Small intestine (tissue), 16 donors: ENCODE data around the gene AICDA. TPM values are rescaled to one million over a fixed set of nuclear protein-coding genes. Genes with fewer than 3 reads are reported as not detected.

ENCODE experiments used
- DNase-seq, 2 donors: peaks; one replicate each; pipeline versions ENCODE4 v3.0.0 to v3.0.0-alpha.2; 2013
- FAIRE-seq: peaks from 2 replicates; lab custom pipeline; 2012; peaks lifted over from hg19 to GRCh38; lab: Jason Lieb, UNC
- H3K27ac ChIP-seq, 3 donors: one replicate each; pipeline ENCODE4 v1.5.1; 2013; ENCODE audit warnings: low read length in 2 of 3, mild to moderate bottlenecking in 2 of 3, control low read depth in 1 of 3, inconsistent platforms in 1 of 3, low read depth in 1 of 3, moderate library complexity in 1 of 3
- H3K27me3 ChIP-seq, 3 donors: one replicate each; pipeline ENCODE4 v1.6.1; 2013; ENCODE audit warnings: low read length in 3 of 3, inconsistent platforms in 1 of 3; ENCODE audit not compliant: control insufficient read depth in 3 of 3, insufficient read depth in 3 of 3
- H3K36me3 ChIP-seq, 3 donors: one replicate each; pipeline ENCODE4 v1.6.1; 2013; ENCODE audit warnings: low read length in 3 of 3, inconsistent platforms in 1 of 3, low read depth in 1 of 3, mild to moderate bottlenecking in 1 of 3, moderate library complexity in 1 of 3; ENCODE audit not compliant: control insufficient read depth in 3 of 3, insufficient read depth in 2 of 3
- H3K4me1 ChIP-seq, 3 donors: one replicate each; pipeline ENCODE4 v1.6.1; 2013; ENCODE audit warnings: low read length in 2 of 3, inconsistent platforms in 1 of 3, low read depth in 1 of 3, mild to moderate bottlenecking in 1 of 3, moderate library complexity in 1 of 3; ENCODE audit not compliant: control insufficient read depth in 3 of 3, insufficient read depth in 2 of 3
- H3K4me3 ChIP-seq, 3 donors: one replicate each; pipeline ENCODE4 v1.5.1; 2013; ENCODE audit warnings: low read length in 3 of 3, control low read depth in 1 of 3, inconsistent platforms in 1 of 3, low read depth in 1 of 3, mild to moderate bottlenecking in 1 of 3, moderate library complexity in 1 of 3
- H3K9me3 ChIP-seq, 2 donors: one replicate each; pipeline ENCODE4 v1.6.1; 2013; ENCODE audit warnings: low read depth in 1 of 2, low read length in 1 of 2; ENCODE audit not compliant: control insufficient read depth in 2 of 2, insufficient read depth in 1 of 2
- WGBS, 3 donors: extraction: QIAGEN DNeasy Blood & Tissue Kit; methylation state at CpG; one replicate each; pipeline ENCODE4 v1.1.7; 2013; 5-methylcytosine and 5-hydroxymethylcytosine counted together
- long read RNA-seq, 10 donors: transcript quantifications; one replicate each; lab custom pipeline, GENCODE V29; 2026
- polyA plus RNA-seq, 4 donors: library from polyadenylated mRNA; stranded (reverse) in 3 of 4; unstranded in 1 of 4; fragments of 200-250 nt in 3 of 4; fragments of 120-200 nt in 1 of 4; gene quantifications; one replicate each; pipeline versions ENCODE4 v1.2.1 to v1.2.3, GENCODE V29; 2013
- donor health status: healthy with polysubstance abuse.
- donor health status: control.
- donor health status: control.
- donor health status: Bipolar disorder and iron deficiency.
- donor health status: healthy.

Gene AICDA
- polyA plus RNA-seq, result 1 to 10 TPM in 2 of 4 donors, under 1 TPM in 2; 0.31 to 4.0 (median 0.85) TPM
- long read RNA-seq, donor 1, result 0 reads
- long read RNA-seq, donor 2, result 0 reads
- long read RNA-seq, donor 3, result 0 reads
- long read RNA-seq, donor 4, result 0 reads
- long read RNA-seq, donor 5, result 0 reads
- long read RNA-seq, donor 6, result 0 reads
- long read RNA-seq, donor 7, result 0 reads
- long read RNA-seq, donor 8, result 0 reads
- long read RNA-seq, donor 9, result 0 reads
- long read RNA-seq, donor 10, result 0 reads

- 57 to 74% (median 70%) methylated on average over 2 of the region's 2 CpGs for WGBS, 3 donors
Observed at GRCh38 chr12:8612629-8613028, at the start of gene AICDA. Gene AICDA, minus strand, starts transcription at chr12:8612859. Its CDS starts 92 bp downstream, at chr12:8612767.

GRCh38 chr12:8661751-8662150 is 49.1 kb upstream of the AICDA start:
- Histone ChIP-seq H3K4me1 (no peaks in the 10 kb centered on the region), H3K27ac (no peak overlapping the region), H3K27me3 (peaks cover 0 to 4% (median 0%) of the 10 kb centered on the region in 3 donors), H3K9me3 (peaks cover 0 to 4% of the 10 kb centered on the region in 2 donors), H3K36me3 (no peaks in the 10 kb centered on the region), H3K4me3 (no peak overlapping the region)
- FAIRE-seq (no peak), DNase-seq (no peak)
- 71 to 83% (median 77%) methylated on average over 3 of the region's 3 CpGs for WGBS, 3 donors

More at GRCh38 chr12:8612629-8613028, at the start of gene AICDA:
- Histone ChIP-seq H3K4me1 (peaks cover 0 to 3% (median 3%) of the 10 kb centered on the region in 3 donors), H3K36me3 (no peaks in the 10 kb centered on the region), H3K27me3 (no peaks in the 10 kb centered on the region), H3K9me3 (no peaks in the 10 kb centered on the region), H3K27ac (no peak within 1 kb of the TSS), H3K4me3 (no peak within 1 kb of the TSS)
- no peak for FAIRE-seq
- no peak for DNase-seq

DNA sequence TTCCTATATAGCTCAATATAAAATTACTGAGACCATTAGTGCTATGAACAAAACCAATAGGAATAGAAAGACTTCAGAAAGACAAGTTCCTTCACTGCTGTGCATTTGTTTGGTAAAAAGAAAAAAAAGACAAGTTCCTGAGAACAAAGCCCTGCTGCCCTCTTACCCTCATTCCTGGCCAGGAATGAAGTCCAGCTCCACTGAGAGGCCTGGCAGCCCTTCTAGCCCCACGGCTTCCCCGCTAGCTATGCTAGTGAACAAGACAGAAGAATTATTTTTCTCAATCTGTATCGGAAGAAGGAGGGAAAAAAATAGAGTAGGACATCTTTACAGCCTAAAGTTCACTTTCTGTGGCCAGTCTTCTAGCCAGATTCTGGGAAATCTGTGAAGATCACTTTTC is 48.4 kb upstream of the AICDA start:
- 81 to 89% (median 83%) methylated on average over 3 of the region's 3 CpGs for WGBS, 3 donors

GRCh38 chr12:8658346-8658745 is 45.7 kb upstream of the AICDA start:
- WGBS, 3 donors, result 44 to 59% (median 51%) methylated on average over 1 of the region's 1 CpG
- H3K4me3 ChIP-seq, result no peak overlapping the region
- no peak for FAIRE-seq

More for the DNA sequence above, 48.4 kb upstream of the AICDA start:
- no peaks in the 10 kb centered on the region for H3K36me3 ChIP-seq
- FAIRE-seq, result no peak
- H3K27me3 ChIP-seq, result peaks cover 0 to 4% (median 0%) of the 10 kb centered on the region in 3 donors
- no peak overlapping the region for H3K4me3 ChIP-seq
- H3K9me3 ChIP-seq, result peaks cover 0 to 4% of the 10 kb centered on the region in 2 donors
- no peaks in the 10 kb centered on the region for H3K4me1 ChIP-seq
- H3K27ac ChIP-seq, result no peak overlapping the region
- DNase-seq, result no peak

GRCh38 chr12:8655421-8655820 is 42.8 kb upstream of the AICDA start:
- Histone ChIP-seq H3K9me3 (peaks cover 0 to 4% of the 10 kb centered on the region in 2 donors), H3K27ac (no peak overlapping the region), H3K4me1 (no peaks in the 10 kb centered on the region), H3K27me3 (no peaks in the 10 kb centered on the region), H3K4me3 (no peak overlapping the region), H3K36me3 (no peaks in the 10 kb centered on the region)
- no peak for DNase-seq
- WGBS, 3 donors, result 81 to 89% (median 81%) methylated on average over 6 of the region's 6 CpGs
- no peak for FAIRE-seq

More at GRCh38 chr12:8658346-8658745, 45.7 kb upstream of the AICDA start:
- no peak for DNase-seq
- Histone ChIP-seq H3K36me3 (no peaks in the 10 kb centered on the region), H3K4me1 (no peaks in the 10 kb centered on the region), H3K27me3 (no peaks in the 10 kb centered on the region), H3K9me3 (peaks cover 0 to 4% of the 10 kb centered on the region in 2 donors), H3K27ac (no peak overlapping the region)

DNA sequence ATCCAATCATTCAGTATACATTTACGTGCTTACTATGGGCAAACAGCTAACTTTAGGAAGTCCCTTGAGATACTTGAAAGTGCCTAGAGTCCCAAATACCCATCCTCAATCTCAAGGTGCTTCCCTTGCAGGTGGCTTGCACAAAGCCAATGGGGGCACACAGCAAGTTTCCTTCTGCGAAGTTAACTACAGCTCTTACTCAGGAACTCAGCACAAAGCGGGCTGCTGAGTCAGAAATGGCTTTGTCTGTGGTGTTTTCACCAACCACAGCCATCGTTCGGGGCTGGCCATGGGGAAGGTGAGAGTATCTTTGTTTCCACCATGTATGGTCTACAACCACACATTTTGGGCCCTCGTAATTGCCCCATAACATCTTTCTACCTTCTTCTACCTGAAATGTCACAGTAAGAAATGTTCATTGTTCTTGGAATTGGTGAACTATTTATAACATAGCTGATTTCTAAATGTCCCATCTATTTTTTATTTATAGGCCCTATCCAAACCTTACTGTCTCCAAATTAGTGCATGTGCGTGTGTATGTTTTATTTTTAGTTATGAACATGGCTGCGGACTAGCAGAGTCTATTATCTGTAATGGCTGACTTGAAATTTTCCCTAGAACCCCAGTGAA is 36.0 kb upstream of the AICDA start:
- no peak overlapping the region for H3K4me3 ChIP-seq
- no peaks in the 10 kb centered on the region for H3K4me1 ChIP-seq
- H3K27me3 ChIP-seq, result no peaks in the 10 kb centered on the region
- no peak overlapping the region for H3K27ac ChIP-seq
- peak in 1 of 2 donors; percentile 9 for DNase-seq
- no peak for FAIRE-seq
- WGBS, 3 donors, result 72 to 86% (median 75%) methylated on average over 8 of the region's 8 CpGs
- no peaks in the 10 kb centered on the region for H3K36me3 ChIP-seq
- no peaks in the 10 kb centered on the region for H3K9me3 ChIP-seq

DNA sequence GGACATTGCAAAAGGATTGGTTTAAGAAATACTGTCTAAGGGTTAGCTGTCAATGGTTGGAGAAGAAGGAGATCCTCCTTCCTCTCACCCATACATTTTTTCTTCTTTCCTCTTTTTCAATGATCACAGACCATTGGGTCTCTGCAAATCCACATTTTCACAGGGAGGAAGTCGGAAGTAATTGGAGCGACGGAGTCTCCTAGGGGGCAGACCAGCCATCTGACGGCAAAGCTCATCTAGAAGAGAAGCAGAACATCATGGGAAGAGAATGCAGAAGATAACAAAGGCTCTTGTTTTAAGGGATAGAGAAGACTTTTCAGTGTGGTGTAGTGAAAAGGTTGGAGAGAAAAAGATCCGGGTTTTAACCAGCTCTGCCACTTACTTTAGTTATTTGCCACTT is 35.3 kb upstream of the AICDA start:
- Histone ChIP-seq H3K9me3 (no peaks in the 10 kb centered on the region), H3K4me1 (no peaks in the 10 kb centered on the region), H3K27ac (no peak overlapping the region), H3K4me3 (no peak overlapping the region), H3K27me3 (no peaks in the 10 kb centered on the region), H3K36me3 (no peaks in the 10 kb centered on the region)
- FAIRE-seq (no peak), DNase-seq (no peak)
- 89 to 97% (median 92%) methylated on average over 5 of the region's 5 CpGs for WGBS, 3 donors

DNA sequence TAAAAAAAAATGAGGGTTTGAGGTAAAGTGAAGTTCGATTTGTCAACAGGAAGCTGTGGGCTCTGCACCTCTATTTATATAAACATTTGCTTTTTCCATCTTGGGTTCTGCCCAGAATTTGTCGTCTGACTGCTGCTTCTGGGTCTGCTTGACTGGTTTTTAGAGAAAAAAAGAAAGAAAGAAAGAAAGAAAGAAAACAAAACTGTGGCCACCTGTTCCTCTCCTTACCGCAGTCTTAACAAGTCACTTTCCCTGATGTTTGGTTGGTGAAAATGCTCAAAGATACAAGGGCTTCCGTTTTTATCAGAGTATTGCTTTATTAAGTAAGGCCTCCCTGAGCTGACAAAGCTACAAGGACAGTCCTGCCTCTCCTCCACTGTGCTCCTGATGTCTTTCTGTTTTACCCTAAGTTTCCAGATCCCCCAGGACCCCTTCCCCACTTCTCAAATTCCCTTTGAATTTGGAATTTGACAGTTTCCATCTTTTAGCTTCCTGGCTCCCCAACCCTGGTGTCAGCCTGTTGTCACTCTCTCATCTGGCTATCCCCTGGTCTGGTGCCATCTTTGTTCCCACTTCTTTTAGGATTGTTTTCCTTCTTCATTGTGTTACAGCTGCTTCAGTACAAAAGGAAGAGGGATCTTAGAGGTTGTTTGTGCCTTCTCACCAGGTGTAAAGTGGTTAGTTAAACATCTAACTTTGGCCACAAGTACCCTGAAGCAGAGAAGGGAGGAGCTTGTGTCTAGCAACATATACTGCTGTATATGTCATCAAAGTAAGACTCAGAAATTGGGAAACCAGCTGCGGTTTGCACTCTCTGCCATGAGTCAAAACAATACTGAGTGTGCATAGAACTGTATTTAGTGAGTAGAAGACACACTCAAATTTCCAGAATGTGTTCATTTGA is 31.9 kb upstream of the AICDA start:
- Histone ChIP-seq H3K36me3 (no peaks in the 10 kb centered on the region), H3K4me1 (no peaks in the 10 kb centered on the region), H3K27me3 (no peaks in the 10 kb centered on the region), H3K27ac (peak overlapping the region in 1 of 3 donors; percentile 84), H3K4me3 (no peak overlapping the region), H3K9me3 (no peaks in the 10 kb centered on the region)
- 45 to 47% (median 47%) methylated on average over 5 of the region's 5 CpGs for WGBS, 3 donors
- peak in 1 of 2 donors; percentile 43 for DNase-seq
- FAIRE-seq, result no peak
